Memory B cell (primary cell): ENCODE measurements around the gene SEMG1.

Experiments
- ATAC-seq: fragments of 150-1000 bp; cut with Tn5 transposase; 2 replicates; pipeline ENCODE4 v1.10.0; 2021; ENCODE audit warnings: low read depth, mild to moderate bottlenecking, moderate library complexity
- DNase-seq, 2 donors: peaks; one replicate each; pipeline ENCODE4 v3.0.0; 2022; ENCODE audit warnings: low spot score in 2 of 2
- H3K27ac Mint-ChIP-seq: one replicate; pipeline ENCODE4 v1.8.0; 2022; ENCODE audit warnings: mild to moderate bottlenecking, moderate library complexity, mixed read lengths
- H3K27me3 Mint-ChIP-seq: one replicate; pipeline ENCODE4 v1.8.0; 2022; ENCODE audit warnings: mixed read lengths
- H3K36me3 Mint-ChIP-seq: one replicate; pipeline ENCODE4 v1.8.0; 2022; ENCODE audit warnings: mild to moderate bottlenecking, mixed read lengths
- H3K4me1 Mint-ChIP-seq: one replicate; pipeline ENCODE4 v1.8.0; 2022; ENCODE audit warnings: mixed read lengths
- H3K4me3 Mint-ChIP-seq: one replicate; pipeline ENCODE4 v1.8.0; 2022; ENCODE audit warnings: mild to moderate bottlenecking, moderate library complexity, mixed read lengths
- H3K9me3 Mint-ChIP-seq: one replicate; pipeline ENCODE4 v1.8.0; 2022; ENCODE audit warnings: mixed read lengths

The SEMG1 gene

DNA sequence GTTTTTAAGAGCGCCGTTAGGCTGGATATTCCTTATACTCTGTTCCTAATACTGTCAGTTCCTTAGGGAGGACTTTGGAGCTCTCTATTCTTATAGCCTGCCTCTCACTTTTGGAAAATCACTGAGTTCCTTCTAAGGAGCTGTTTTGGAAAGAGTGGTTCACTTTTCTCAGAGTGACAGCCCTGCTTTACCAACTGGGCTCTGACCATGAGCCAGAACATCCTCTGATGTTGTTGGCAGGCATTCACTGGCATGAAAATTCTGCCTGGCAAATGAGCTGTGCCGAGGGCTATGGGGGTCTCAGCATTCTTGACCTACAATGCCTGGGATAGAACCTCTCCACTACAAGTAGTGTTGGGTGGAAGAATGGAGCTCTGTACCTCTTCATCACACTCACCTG, 14.9 kb upstream of the SEMG1 start:
- DNase-seq (no peak), ATAC-seq (no peak)
- no peaks in the 10 kb centered on the region for H3K36me3 Mint-ChIP-seq
- H3K4me3 Mint-ChIP-seq = no peak overlapping the region
- peaks cover 2% of the 10 kb centered on the region for H3K27me3 Mint-ChIP-seq
- peaks cover 2% of the 10 kb centered on the region for H3K4me1 Mint-ChIP-seq
- H3K27ac Mint-ChIP-seq = no peak overlapping the region
- no peaks in the 10 kb centered on the region for H3K9me3 Mint-ChIP-seq

DNA sequence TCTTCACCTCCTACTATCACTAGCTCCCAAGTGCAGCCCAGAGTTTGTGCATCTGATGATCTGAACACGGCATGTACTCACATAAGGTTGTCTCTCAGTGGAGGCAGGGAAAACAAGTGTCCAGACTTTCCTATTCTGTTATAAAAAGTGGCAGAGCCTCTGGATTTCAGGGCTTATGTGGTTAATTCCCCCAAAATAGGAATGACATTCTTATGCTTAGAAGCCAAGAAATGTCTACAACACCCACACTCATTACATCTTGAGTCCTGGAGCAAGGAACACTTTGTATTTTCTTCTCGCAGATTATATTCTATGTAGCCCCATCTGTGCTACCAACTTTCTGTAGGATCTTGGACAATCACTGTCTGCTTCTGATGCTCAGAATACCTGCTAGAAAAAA, 13.5 kb upstream of the SEMG1 start:
- ATAC-seq (no peak), DNase-seq (no peak)
- Mint-ChIP-seq H3K27me3 (peaks cover 5% of the 10 kb centered on the region), H3K36me3 (no peaks in the 10 kb centered on the region), H3K4me1 (peaks cover 2% of the 10 kb centered on the region), H3K27ac (no peak overlapping the region), H3K4me3 (no peak overlapping the region), H3K9me3 (peaks cover 2% of the 10 kb centered on the region)

DNA sequence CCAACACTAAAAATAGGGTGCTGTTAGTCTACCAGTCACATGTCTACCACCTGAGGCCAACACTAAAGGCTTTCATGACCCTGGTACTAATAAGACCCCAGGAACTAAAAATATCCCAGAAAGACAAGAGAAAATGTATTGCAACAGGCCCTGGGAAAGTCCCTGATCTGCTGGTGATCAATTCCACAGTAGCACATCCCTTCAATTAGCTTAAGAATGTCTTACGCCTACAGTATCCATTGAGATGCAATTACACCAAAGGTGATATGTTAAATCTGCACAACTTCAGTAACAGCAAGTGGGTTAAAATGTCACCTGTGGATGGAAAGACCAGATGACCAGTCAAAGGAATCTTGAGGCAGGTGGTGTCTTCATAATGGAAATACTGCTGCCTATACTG, 3.1 kb downstream of the SEMG1 start:
- no peak for ATAC-seq
- H3K4me1 Mint-ChIP-seq = peaks cover 3% of the 10 kb centered on the region
- no peaks in the 10 kb centered on the region for H3K9me3 Mint-ChIP-seq
- peaks cover 29% of the 10 kb centered on the region for H3K27me3 Mint-ChIP-seq
- H3K27ac Mint-ChIP-seq = no peak overlapping the region
- no peak for DNase-seq
- no peak overlapping the region for H3K4me3 Mint-ChIP-seq
- no peaks in the 10 kb centered on the region for H3K36me3 Mint-ChIP-seq

DNA sequence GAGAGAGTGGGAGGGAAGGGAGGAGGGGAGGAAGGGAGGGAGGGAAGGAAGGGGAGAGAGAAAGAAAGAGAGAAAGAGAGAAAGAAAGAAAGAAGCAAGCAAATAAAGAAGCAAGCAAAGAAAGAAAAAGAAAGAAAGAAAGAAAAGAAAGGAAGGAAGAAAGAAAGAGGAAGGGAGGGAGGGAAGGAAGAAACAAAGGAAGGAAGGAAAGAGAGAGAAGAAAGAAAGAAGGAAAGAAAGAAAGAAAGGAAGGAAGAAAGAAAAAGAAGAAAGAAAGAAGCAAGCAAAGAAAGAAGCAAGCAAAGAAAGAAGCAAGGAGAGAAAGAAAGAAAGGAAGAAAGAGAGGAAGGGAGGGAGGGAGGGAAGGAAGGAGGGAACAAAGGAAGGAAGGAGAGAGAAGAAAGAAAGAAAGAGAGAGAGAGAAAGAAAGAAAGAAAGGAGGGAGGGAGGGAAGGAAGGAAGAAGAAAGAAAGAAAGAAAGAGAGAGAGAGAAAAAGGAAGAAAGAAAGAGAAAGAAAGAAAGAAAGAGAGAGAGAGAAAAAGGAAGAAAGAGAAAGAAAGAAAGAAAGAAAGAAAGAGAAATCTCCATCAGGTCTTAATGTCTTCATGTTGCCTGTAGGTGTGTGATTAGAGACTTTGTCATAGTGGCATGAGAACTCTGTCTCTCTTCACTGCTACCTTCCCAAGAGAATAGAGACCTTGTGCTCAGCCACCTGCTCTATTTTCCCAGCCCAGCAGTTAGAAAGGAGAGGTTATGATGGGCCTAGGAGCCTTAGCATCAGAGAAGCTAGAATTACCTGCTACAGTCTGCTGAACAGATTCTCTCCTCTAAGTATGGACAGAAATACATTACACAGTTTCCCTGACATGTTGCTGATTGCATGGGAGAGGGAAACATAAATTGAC, 5.0 kb downstream of the SEMG1 start:
- Mint-ChIP-seq H3K36me3 (no peaks in the 10 kb centered on the region), H3K27ac (no peak overlapping the region), H3K27me3 (peaks cover 21% of the 10 kb centered on the region), H3K9me3 (no peaks in the 10 kb centered on the region), H3K4me1 (peaks cover 3% of the 10 kb centered on the region), H3K4me3 (no peak overlapping the region)
- ATAC-seq = no peak
- DNase-seq = no peak

DNA sequence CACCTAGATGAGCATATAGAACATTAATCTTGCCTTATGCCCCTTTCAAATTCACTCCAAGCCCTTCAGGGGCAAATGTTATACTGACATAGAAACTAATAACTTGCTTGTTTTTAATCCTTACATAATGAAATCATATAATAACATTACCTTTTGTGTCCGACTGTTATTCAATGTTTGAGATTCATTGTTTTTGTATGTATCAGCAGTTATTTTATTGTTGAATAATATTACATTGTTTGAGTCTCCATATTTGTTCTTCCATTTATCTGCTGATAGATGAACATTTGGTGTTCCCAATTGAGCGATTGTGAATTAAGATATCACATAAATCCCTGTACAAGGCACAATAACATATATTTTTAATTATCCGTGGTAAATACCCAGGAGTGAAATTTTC, 6.0 kb downstream of the SEMG1 start:
- H3K4me3 Mint-ChIP-seq = no peak overlapping the region
- no peaks in the 10 kb centered on the region for H3K36me3 Mint-ChIP-seq
- no peak overlapping the region for H3K27ac Mint-ChIP-seq
- H3K4me1 Mint-ChIP-seq = peaks cover 3% of the 10 kb centered on the region
- no peaks in the 10 kb centered on the region for H3K9me3 Mint-ChIP-seq
- peaks cover 16% of the 10 kb centered on the region for H3K27me3 Mint-ChIP-seq
- ATAC-seq (no peak), DNase-seq (no peak)

DNA sequence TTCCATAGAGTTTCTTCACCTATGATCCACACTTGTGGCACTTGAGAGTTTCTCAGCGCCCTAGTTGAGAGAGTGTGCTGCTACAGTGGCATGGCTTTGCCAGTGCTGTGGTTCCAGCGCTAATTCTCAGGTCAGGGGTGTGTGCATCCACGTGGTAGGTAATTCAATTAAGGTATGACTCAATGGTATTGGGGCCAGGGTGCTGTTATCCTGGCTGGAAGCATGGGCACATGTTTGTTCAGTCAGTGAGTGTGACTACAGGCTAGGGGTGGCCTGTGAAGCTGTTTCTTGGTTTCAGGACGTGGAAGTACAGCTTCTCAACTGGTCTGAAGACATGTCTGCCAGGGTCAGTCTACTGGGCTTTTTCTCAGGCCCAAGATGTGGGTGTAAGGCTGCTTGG, 11.3 kb downstream of the SEMG1 start:
- Mint-ChIP-seq H3K27me3 (peaks cover 9% of the 10 kb centered on the region), H3K4me3 (no peak overlapping the region), H3K9me3 (no peaks in the 10 kb centered on the region), H3K27ac (no peak overlapping the region), H3K36me3 (no peaks in the 10 kb centered on the region), H3K4me1 (no peaks in the 10 kb centered on the region)
- DNase-seq (no peak), ATAC-seq (no peak)

DNA sequence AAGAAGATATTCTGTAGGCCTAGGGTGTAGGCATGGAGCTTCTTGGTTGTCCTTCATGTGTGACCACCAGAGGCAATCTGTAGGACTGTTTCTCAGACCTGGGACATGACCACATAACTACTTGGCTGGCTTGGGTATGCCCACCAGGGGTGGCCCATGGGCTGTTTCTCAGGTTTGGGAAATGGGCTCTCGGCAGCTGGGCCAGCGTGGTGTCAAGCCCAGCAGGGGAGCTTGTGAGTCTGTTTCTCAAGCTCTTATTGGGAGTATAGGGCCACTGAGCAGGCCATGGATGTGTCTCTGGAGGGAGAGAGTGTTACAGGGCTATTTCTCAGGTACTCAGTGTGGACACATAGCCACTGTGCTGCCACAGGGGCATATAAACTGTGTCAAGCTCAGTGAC, 11.8 kb downstream of the SEMG1 start:
- no peaks in the 10 kb centered on the region for H3K36me3 Mint-ChIP-seq
- H3K27ac Mint-ChIP-seq = no peak overlapping the region
- no peaks in the 10 kb centered on the region for H3K4me1 Mint-ChIP-seq
- H3K9me3 Mint-ChIP-seq = no peaks in the 10 kb centered on the region
- ATAC-seq (no peak), DNase-seq (no peak)
- no peak overlapping the region for H3K4me3 Mint-ChIP-seq
- peaks cover 10% of the 10 kb centered on the region for H3K27me3 Mint-ChIP-seq

DNA sequence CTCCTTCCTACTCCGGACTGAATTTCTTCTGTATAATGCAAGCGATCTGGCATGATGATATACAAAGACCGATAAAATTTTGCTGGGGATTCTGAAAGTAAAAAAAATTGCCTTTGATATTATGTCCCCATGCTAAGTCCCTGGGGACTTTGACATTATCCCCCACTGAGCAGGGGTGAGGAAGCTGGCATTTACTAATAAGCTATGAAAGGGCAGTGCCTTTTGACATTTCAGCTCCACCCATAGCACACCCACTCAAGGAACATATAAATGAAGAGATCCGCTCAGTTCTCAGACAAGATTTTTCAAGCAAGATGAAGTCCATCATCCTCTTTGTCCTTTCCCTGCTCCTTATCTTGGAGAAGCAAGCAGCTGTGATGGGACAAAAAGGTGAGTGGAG, 14.2 kb downstream of the SEMG1 start, which contains the start of gene SEMG2:
Gene SEMG2 (plus strand): TSS at position 298 of the 400 bp plus-strand sequence. CDS start 17 bp downstream, at position 315.
- ATAC-seq (no peak), DNase-seq (no peak)
- Mint-ChIP-seq H3K9me3 (no peaks in the 10 kb centered on the region), H3K36me3 (no peaks in the 10 kb centered on the region), H3K4me1 (no peaks in the 10 kb centered on the region), H3K27ac (no peak within 1 kb of the TSS), H3K4me3 (no peak within 1 kb of the TSS), H3K27me3 (peaks cover 12% of the 10 kb centered on the region)

DNA sequence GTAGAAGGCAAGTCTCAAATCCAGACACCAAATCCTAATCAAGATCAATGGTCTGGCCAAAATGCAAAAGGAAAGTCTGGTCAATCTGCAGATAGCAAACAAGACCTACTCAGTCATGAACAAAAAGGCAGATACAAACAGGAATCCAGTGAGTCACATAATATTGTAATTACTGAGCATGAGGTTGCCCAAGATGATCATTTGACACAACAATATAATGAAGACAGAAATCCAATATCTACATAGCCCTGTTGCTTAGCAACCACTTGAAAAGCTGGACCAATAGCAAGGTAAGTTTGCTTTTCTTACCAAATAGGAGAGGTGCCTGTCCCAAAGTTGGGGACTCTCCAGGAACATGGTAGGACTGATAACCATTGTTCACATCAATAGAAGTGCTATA, 16.3 kb downstream of the SEMG1 start:
- DNase-seq (no peak), ATAC-seq (no peak)
- Mint-ChIP-seq H3K4me1 (no peaks in the 10 kb centered on the region), H3K9me3 (no peaks in the 10 kb centered on the region), H3K27me3 (peaks cover 12% of the 10 kb centered on the region), H3K4me3 (no peak overlapping the region), H3K36me3 (no peaks in the 10 kb centered on the region), H3K27ac (no peak overlapping the region)

DNA sequence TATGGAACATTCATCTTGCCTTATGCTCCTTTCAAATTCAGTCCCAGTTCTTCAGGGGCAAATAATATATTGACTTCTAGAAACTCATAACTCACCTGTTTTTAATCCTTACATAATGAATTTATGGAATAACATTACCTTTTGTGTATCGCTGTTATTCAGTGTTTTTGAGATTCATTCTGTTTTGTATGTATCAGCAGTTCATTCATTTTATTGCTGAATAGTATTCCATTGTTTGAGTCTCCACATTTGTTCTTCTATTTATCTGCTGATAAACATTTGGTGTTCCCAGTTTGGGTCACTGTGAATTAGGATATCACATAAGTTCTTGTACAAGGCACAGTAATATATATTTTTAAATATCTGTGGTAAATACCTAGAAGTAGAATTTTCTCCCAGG, 19.5 kb downstream of the SEMG1 start:
- no peak for ATAC-seq
- Mint-ChIP-seq H3K27ac (no peak overlapping the region), H3K27me3 (peaks cover 14% of the 10 kb centered on the region), H3K4me1 (no peaks in the 10 kb centered on the region), H3K9me3 (no peaks in the 10 kb centered on the region), H3K36me3 (no peaks in the 10 kb centered on the region), H3K4me3 (no peak overlapping the region)
- no peak for DNase-seq

DNA sequence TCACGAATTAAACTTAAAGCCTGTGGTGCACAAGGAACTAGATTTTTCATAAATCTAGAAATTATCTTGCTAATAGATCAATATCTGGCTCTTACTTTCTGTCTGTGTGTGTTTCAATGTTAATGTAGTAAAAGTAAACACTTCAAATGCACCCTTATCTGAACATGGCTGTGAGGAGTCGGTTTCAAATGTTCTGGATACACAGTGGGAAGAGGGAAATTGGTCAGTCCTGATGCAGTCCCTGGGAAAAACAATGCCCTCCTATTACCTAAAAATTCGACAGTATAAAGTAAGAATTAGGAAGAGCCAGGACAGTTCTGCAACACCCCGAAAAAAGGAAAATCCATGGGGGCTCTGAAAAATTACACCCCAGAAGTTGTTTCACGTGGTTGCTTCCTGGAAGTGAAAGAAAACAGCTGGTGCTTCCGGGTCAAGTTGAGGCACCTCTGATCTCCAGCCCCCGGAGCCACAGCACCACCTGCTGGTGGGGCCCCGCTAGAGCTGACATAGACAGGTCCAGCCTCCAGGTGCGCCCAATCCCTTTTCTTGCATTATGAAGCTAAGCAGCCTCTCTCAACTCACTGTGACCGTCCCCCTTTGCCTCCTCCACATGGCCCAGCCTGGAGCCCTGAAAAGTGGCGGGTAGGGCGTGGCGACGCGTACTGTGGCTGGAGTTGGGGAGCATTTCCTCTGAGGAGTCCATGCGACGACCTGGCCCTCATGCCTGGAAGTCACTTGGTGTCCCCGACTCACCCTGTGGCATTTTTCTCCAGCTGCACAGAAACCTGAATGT, 22.6 kb downstream of the SEMG1 start:
- Mint-ChIP-seq H3K4me1 (no peaks in the 10 kb centered on the region), H3K36me3 (no peaks in the 10 kb centered on the region), H3K27ac (no peak overlapping the region), H3K9me3 (peaks cover 7% of the 10 kb centered on the region), H3K27me3 (peaks cover 7% of the 10 kb centered on the region), H3K4me3 (no peak overlapping the region)
- DNase-seq (no peak), ATAC-seq (peak; percentile 31)

DNA sequence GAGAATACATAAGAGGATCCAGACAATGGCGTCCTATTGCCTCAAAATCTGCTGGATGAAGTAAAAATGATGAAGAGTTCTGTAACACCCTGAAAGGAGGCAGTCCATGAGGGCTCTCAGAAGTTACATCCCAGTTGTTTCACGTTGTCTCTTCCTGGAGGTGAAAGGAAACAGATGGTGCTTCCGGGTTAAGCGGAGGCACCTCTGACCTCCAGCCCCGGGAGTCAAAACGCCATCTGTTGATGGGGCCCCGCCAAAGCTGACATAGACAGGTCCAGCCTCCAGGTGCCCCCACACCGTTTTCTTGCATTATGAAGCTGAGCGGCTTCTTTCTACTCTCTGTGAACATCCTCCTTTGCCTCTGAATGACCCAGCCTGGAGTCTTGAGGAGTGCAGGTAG, 23.8 kb downstream of the SEMG1 start:
- ATAC-seq (no peak), DNase-seq (no peak)
- peaks cover 7% of the 10 kb centered on the region for H3K27me3 Mint-ChIP-seq
- H3K36me3 Mint-ChIP-seq = no peaks in the 10 kb centered on the region
- H3K4me1 Mint-ChIP-seq = no peaks in the 10 kb centered on the region
- H3K4me3 Mint-ChIP-seq = no peak overlapping the region
- peaks cover 9% of the 10 kb centered on the region for H3K9me3 Mint-ChIP-seq
- no peak overlapping the region for H3K27ac Mint-ChIP-seq

DNA sequence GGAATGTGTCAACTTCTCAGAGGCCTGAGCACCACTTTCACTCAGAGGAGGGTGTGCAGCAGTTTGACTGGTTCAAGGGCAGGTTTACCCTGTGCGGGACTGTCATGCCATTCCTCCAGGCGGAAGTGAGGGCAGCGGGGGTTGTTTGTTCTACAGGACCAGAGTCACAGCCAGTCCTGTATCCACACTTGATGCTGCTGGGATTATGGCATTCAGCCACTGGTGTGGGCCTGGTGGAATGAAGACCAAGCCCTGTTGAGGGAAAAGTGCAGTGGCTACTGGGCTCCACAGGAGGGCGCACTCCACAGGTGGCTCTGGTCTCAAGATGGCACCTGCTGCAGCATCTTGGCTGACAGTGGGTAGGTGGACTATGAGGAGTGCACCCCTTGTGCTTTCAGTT, 29.2 kb downstream of the SEMG1 start:
- Mint-ChIP-seq H3K4me1 (no peaks in the 10 kb centered on the region), H3K27ac (no peak overlapping the region), H3K27me3 (peaks cover 20% of the 10 kb centered on the region), H3K4me3 (no peak overlapping the region), H3K36me3 (no peaks in the 10 kb centered on the region), H3K9me3 (peaks cover 11% of the 10 kb centered on the region)
- no peak for ATAC-seq
- DNase-seq = no peak

DNA sequence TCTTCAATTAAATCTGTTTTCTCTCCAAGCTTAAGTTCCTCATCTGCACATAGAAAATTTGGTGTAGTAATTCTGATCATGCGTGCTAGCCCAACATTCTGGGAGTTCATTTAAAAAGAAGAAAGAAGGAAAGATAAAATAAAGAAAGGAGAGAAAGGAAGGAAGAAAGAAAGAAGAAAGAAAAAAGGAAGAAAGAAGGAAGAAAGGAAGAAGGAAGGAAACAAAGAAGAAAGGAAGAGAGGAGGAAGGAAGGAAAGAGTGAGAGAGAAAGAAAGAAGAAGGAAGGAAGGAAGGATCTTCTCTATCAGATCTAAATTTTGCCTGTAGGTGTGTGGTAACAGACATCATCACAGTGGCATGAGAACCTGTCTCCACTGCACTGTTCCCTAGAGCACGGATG, 31.3 kb downstream of the SEMG1 start:
- no peak for DNase-seq
- no peak for ATAC-seq
- no peak overlapping the region for H3K27ac Mint-ChIP-seq
- peaks cover 11% of the 10 kb centered on the region for H3K9me3 Mint-ChIP-seq
- H3K4me1 Mint-ChIP-seq = no peaks in the 10 kb centered on the region
- no peaks in the 10 kb centered on the region for H3K36me3 Mint-ChIP-seq
- H3K4me3 Mint-ChIP-seq = no peak overlapping the region
- peaks cover 20% of the 10 kb centered on the region for H3K27me3 Mint-ChIP-seq
